Measurements from ENCODE around the gene BMS1.

- TF ChIP-seq CTCF (IDR thresholded peaks at IDR 0.05) (no peak), POLR2A (IDR thresholded peaks at IDR 0.05) (no peak)
Observed at GRCh38 chr10:42754155-42755027, 28.2 kb upstream of the BMS1 start.
